UCSD-AML1 (cell line): ENCODE data around the gene KCNK7.
"Not testable (repeated sequence)": the region's sequence is repeated elsewhere in the genome, so short reads cannot be mapped to it uniquely, and the experiment has no call there.

Experiments used
- DNase-seq: peaks from one replicate; lab custom pipeline; 2025; ENCODE audit not compliant: unreplicated experiment; lab: John Stamatoyannopoulos, UW

KCNK7 gene

GRCh38 chr11:65574811-65575567, 20.6 kb downstream of the KCNK7 start:
- no peak for DNase-seq

- DNase-seq = peak; percentile 99
These were observed 21.3 kb downstream of the KCNK7 start for GRCh38 chr11:65574109-65574810.

- DNase-seq = no peak
These were observed 22.1 kb downstream of the KCNK7 start for GRCh38 chr11:65573391-65574079.

- peak; percentile 88 for DNase-seq
These were observed 23.1 kb downstream of the KCNK7 start, which contains the start of gene FAM89B for GRCh38 chr11:65572356-65573051. Gene FAM89B, plus strand, starts transcription at chr11:65572538. Its CDS starts 132 bp downstream, at chr11:65572670.

- DNase-seq = peak; percentile 61
These were observed 23.7 kb downstream of the KCNK7 start for GRCh38 chr11:65571940-65572339.

GRCh38 chr11:65571420-65571819, 24.2 kb downstream of the KCNK7 start:
- DNase-seq = no peak

GRCh38 chr11:65569973-65570918, 25.4 kb downstream of the KCNK7 start, which contains the start of gene ZNRD2:
Gene ZNRD2, plus strand, starts transcription at chr11:65570477. Its CDS starts 15 bp downstream, at chr11:65570492.
- peak; percentile 99 for DNase-seq

GRCh38 chr11:65569164-65569972, 26.2 kb downstream of the KCNK7 start:
- no peak for DNase-seq

- no peak for DNase-seq
These were observed 29.8 kb downstream of the KCNK7 start for GRCh38 chr11:65565624-65566453.

- DNase-seq = not testable (repeated sequence)
These were observed 30.6 kb downstream of the KCNK7 start for GRCh38 chr11:65564879-65565559.

GRCh38 chr11:65563601-65564000, 32.0 kb downstream of the KCNK7 start:
- no peak for DNase-seq

- DNase-seq = no peak
These were observed 32.8 kb downstream of the KCNK7 start for GRCh38 chr11:65562788-65563187.

GRCh38 chr11:65562020-65562419, 33.6 kb downstream of the KCNK7 start:
- DNase-seq = no peak

- DNase-seq = no peak
These were observed 34.8 kb downstream of the KCNK7 start for GRCh38 chr11:65560555-65561418.

GRCh38 chr11:65559951-65560537, 35.6 kb downstream of the KCNK7 start:
- DNase-seq = no peak

- no peak for DNase-seq
These were observed 36.1 kb downstream of the KCNK7 start for GRCh38 chr11:65559535-65559934.
